Measurements from ENCODE around the gene LTA4H. TPM values are rescaled to one million over a fixed set of nuclear protein-coding genes. Genes with fewer than 3 reads are reported as not detected.

LTA4H gene
- total and polyA plus RNA-seq, 12 donors, result 25.2 to 50.6 (median 39.1) TPM

- no peak for TF ChIP-seq CTCF (IDR thresholded peaks at IDR 0.05)
- 74 to 78% methylated on average over 14 of the region's 14 CpGs for WGBS, 2 donors
- ATAC-seq, result no peak
- no peaks in the 10 kb centered on the region for H3K9me3 ChIP-seq
- intact Hi-C loops (cut with DNase I), result no loop called here
- peaks cover 0 to 15% (median 0%) of the 10 kb centered on the region in 7 donors for H3K27me3 ChIP-seq
- peaks cover 0 to 6% (median 0%) of the 10 kb centered on the region in 9 donors for H3K4me1 ChIP-seq
- no peak for DNase-seq
- H3K36me3 ChIP-seq, result peaks cover 0 to 4% (median 0%) of the 10 kb centered on the region in 9 donors
- H3K27ac ChIP-seq, result no peak overlapping the region
- no peak overlapping the region for H3K4me3 ChIP-seq
Measured at GRCh38 chr12:95986635-95987570, 48.5 kb downstream of the LTA4H start.

DNA sequence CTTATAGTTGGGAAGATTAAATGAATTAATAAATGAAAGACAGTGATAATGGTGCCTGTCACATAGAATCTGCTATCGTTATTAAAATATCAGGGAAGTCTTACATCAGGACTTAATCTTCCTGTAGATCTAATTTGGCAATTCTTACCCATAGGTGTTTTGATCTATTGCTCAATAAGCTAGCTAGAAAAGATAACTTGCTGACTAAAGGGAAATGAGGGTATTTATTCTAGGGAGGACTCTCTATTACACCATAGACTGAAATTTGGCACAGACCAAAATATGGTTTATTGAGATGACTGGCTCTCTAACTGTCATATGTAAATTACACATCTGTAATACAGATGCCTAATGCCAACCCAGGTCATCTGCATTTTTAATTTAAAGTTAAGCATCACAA is 50.7 kb downstream of the LTA4H start:
- no peak for ATAC-seq
- intact Hi-C loops (cut with DNase I), result no loop called here
- DNase-seq, result no peak
- Histone ChIP-seq H3K4me3 (no peak overlapping the region), H3K4me1 (peaks cover 0 to 6% (median 0%) of the 10 kb centered on the region in 9 donors), H3K27me3 (peaks cover 0 to 15% (median 0%) of the 10 kb centered on the region in 7 donors), H3K9me3 (no peaks in the 10 kb centered on the region), H3K36me3 (no peaks in the 10 kb centered on the region), H3K27ac (no peak overlapping the region)
- no peak for TF ChIP-seq CTCF (IDR thresholded peaks at IDR 0.05)
- WGBS, 2 donors, result 90 to 95% methylated on average over 1 of the region's 1 CpG

- H3K4me3 ChIP-seq, result no peak overlapping the region
- H3K4me1 ChIP-seq, result no peaks in the 10 kb centered on the region
- H3K27ac ChIP-seq, result no peak overlapping the region
- 43 to 61% methylated on average over 1 of the region's 1 CpG for WGBS, 2 donors
- intact Hi-C loops (cut with DNase I), result no loop called here
- no peak for TF ChIP-seq CTCF (IDR thresholded peaks at IDR 0.05)
- no peaks in the 10 kb centered on the region for H3K9me3 ChIP-seq
- H3K36me3 ChIP-seq, result no peaks in the 10 kb centered on the region
- H3K27me3 ChIP-seq, result no peaks in the 10 kb centered on the region
- ATAC-seq (no peak), DNase-seq (no peak)
Measured at GRCh38 chr12:95982602-95983001, 52.8 kb downstream of the LTA4H start.

DNA sequence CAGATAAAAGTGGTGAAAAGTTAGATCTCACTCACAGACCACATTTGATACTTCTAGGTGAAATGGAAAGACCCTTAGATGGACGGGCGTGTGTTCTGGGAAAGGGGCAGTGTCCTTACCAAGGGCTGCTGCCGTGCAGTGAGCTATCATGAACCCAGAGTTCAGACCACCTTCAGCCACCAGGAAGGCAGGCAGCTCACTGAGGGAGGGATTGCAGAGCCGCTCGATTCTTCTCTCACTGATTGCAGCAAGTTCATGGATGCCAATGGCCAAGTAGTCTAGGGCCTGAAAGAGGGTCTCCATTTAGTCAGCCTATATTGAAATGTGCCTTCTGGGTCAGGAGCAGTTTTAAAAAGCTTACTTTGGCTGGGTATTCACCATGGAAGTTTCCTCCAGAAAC is 55.0 kb downstream of the LTA4H start:
- no peak overlapping the region for H3K27ac ChIP-seq

More for the DNA sequence above, 55.0 kb downstream of the LTA4H start:
- H3K9me3 ChIP-seq, result no peaks in the 10 kb centered on the region
- TF ChIP-seq CTCF (IDR thresholded peaks at IDR 0.05), result no peak
- no peak for DNase-seq
- no peak for ATAC-seq
- H3K36me3 ChIP-seq, result peaks cover 0 to 6% (median 0%) of the 10 kb centered on the region in 9 donors
- H3K4me1 ChIP-seq, result no peaks in the 10 kb centered on the region
- H3K4me3 ChIP-seq, result no peak overlapping the region
- 84 to 85% methylated on average over 5 of the region's 5 CpGs for WGBS, 2 donors
- intact Hi-C loops (cut with DNase I), result no loop called here
- no peaks in the 10 kb centered on the region for H3K27me3 ChIP-seq

Data from heart right ventricle (tissue), 16 donors.